ENCODE measurements around the gene CD200R1L.
"Not testable (repeated sequence)": the region's sequence is repeated elsewhere in the genome, so short reads cannot be mapped to it uniquely, and the experiment has no call there.

Gene CD200R1L, protein sequence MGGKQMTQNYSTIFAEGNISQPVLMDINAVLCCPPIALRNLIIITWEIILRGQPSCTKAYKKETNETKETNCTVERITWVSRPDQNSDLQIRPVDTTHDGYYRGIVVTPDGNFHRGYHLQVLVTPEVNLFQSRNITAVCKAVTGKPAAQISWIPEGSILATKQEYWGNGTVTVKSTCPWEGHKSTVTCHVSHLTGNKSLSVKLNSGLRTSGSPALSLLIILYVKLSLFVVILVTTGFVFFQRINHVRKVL

DNA sequence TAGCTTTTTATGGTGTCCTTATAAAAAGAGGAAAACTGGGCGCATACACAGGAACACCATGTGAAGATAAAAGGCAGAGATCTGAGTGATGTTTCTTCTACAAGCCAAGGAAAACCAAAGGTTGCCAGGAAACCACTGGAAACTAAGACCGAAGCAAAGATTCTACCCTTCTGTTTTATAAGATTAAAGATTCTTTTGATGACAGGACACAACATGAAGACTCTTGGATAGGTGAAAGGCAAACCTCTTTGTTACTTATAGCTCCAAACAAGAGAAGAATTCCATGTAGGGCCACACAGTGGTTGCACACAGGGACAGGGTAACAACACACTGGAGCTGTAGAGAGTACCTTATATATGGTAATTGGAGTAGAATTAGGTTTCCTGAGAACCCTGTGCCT is at the start of gene CD200R1L:
Gene CD200R1L (minus strand): TSS at position 101 of the 400 bp plus-strand sequence. CDS start 17,497 bp downstream, outside the sequence.
- no peak for DNase-seq (ENCODE audit: low spot score)

GRCh38 chr3:112894258-112894657 is 47.6 kb upstream of the CD200R1L start:
- DNase-seq (ENCODE audit: low spot score): no peak

GRCh38 chr3:112889357-112889756 is 42.7 kb upstream of the CD200R1L start:
- no peak for DNase-seq (ENCODE audit: low spot score)

DNA sequence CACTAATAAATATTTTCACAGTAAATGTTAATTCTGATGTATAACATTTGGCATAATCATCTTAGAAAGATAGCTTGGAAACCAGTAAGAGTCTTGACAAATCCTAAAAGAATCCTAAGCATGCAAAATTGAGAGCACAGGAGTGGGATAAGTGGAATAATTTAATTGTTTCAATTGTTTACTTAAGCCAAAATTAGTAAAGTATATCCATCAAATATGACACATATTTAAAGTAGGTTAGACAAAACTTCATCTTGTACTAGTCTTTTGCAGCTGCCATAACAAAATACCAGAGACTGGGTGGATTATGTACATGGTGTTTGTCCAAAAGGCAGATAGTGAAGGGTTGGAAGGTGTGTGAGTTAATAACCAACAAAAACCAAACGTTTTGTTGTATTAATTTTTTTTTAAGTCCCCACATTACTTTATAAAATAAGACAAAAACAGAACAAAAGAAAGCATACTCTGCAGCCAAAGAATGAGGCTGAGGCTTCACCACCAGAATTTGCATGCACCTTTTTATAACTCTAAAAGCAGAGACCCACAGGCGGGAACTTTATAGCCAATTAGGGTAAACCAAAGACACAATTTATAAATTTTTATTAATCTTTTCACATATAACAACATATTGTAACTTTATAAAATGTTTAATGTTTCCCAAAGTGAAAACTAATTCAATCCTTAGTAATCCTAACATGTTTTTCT is 41.9 kb upstream of the CD200R1L start:
- no peak for DNase-seq (ENCODE audit: low spot score)

GRCh38 chr3:112884678-112885290 is 38.1 kb upstream of the CD200R1L start:
- no peak for DNase-seq (ENCODE audit: low spot score)

- DNase-seq (ENCODE audit: low spot score): no peak
Observed at GRCh38 chr3:112881891-112882290, 35.2 kb upstream of the CD200R1L start.

DNA sequence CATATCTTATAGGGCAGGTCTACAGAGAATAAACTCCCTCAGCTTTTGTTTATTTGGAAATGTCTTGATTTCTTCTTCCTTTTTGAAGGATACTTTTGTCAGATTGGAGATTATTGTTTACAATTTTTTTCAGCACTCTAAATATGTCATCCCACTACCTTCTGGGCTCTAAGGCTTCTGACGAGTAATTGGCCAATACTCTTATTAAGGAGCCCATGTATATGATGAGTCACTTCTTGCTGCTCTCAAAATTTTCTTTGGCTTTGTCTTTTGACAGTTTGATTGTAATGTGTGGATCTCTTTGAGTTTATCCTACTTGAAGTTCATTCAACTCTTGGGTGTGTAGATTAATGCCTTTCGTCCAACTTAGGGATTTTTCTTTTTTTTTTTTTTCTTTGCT is 28.9 kb upstream of the CD200R1L start:
- no peak for DNase-seq (ENCODE audit: low spot score)

GRCh38 chr3:112874725-112875124 is 28.1 kb upstream of the CD200R1L start:
- no peak for DNase-seq (ENCODE audit: low spot score)

GRCh38 chr3:112873632-112874031 is 27.0 kb upstream of the CD200R1L start:
- no peak for DNase-seq (ENCODE audit: low spot score)

GRCh38 chr3:112871735-112872134 is 25.1 kb upstream of the CD200R1L start:
- DNase-seq (ENCODE audit: low spot score): no peak

DNA sequence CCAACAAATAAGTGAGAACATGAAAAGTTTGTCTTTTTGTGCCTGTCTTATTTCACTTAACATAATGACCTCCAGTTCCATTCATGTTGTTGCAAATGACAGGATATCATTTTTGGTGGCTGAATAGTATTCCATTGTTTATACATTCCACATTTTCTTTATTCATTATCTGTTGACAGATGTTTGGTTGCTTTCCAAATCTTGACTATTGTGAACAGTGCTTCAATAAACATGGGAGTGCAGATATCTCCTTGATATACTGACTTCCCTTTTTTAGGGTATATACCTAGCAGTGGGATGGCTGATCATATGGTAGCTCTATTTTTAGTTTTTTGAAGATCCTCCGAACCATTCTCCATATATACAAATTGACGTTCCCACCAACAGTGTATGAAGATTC is 19.1 kb upstream of the CD200R1L start:
- no peak for DNase-seq (ENCODE audit: low spot score)

- DNase-seq (ENCODE audit: low spot score): no peak
Observed at GRCh38 chr3:112860898-112861297, 14.2 kb upstream of the CD200R1L start.

DNA sequence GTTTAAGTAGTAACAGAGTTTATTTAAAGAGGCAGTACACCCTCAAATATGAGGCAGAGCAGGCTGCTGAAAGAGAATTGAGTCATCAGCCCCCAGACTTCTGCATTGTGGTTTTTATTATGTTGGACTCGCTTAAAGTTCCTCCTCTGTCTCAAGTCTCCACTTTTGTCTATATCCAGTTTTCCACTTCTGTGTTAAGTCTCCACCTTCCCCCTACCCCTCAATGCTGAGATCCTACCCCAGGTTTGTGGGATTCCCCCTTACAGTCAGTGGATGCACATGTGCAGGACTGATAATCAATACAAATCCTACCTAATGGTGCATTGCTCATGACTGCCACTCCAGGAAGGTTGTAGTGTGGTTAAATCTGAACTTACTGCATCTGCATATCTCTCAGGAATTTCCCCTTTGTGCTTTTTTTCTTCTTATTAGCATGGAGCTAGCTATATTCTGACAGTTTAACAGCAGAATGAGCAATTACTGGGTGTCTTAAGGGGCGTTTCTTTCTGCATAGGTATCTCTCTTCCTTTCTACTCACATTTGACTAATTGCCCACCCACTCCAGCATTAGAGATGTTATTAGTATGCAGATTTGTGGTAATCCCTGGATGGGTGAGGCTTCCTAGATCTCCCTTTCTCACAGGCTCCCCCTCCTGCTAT is 11.9 kb upstream of the CD200R1L start:
- peak; percentile 2 for DNase-seq (ENCODE audit: low spot score)

- no peak for DNase-seq (ENCODE audit: low spot score)
Observed at GRCh38 chr3:112857526-112857925, 10.9 kb upstream of the CD200R1L start.

DNA sequence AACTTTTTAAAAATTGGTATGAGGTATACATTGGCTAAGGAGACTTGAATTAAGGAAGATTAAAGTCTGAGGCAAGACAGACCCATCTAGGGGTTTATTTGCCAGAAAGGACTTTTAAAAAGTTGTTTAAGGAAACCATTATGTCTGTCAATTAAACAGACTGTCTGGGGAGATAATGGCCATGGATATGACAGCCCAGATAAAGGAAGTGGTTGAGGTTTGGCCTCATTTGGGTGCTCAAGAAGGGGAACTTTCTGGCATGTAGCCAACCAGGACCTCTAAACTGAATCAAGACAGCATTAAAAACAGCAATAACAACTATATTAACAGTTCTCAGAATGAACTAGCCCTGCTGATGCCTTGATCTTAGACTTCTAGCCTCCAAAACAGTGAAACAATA is 9.9 kb upstream of the CD200R1L start:
- no peak for DNase-seq (ENCODE audit: low spot score)

- DNase-seq (ENCODE audit: low spot score): no peak
Observed at GRCh38 chr3:112855883-112856282, 9.2 kb upstream of the CD200R1L start.

DNA sequence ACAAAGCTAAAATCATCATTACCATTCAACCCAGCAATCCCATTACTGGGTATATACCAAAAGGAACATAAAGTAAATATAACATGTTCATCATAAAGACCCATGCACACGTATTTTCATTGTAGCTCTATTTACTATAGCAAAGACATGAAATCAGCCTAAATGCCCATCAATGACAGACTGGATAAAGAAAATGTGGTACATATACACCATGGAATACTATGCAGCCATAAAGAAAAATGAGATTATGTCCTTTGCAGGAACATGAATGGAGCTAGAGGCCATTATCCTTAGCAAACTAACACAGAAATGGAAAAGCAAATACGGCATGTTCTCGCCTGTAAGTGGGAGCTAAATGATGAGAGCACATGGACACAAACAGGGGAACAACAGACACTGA is 8.4 kb upstream of the CD200R1L start:
- not testable (repeated sequence) for DNase-seq (ENCODE audit: low spot score)

GRCh38 chr3:112848196-112848595 is 1.5 kb upstream of the CD200R1L start:
- no peak for DNase-seq (ENCODE audit: low spot score)

DNA sequence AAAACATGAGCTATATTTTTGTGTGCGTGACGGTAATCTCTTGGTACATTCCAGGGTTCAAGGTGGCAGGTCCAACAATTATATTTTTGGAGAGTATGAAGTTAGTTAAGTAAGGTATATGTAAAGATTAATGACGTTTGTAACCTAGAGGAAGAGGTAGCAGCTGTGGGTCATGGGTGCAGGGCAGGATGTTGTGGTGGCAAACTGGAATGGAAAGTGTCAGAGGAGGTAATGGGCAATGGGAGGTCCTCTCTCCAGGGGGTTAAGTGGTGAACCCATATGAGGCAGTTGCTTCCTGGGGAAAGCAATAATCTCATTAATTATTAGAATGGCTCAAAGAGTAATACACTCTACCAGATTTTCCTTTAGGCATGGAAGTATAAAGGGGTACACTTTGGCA is 1.0 kb upstream of the CD200R1L start:
- no peak for DNase-seq (ENCODE audit: low spot score)

DNA sequence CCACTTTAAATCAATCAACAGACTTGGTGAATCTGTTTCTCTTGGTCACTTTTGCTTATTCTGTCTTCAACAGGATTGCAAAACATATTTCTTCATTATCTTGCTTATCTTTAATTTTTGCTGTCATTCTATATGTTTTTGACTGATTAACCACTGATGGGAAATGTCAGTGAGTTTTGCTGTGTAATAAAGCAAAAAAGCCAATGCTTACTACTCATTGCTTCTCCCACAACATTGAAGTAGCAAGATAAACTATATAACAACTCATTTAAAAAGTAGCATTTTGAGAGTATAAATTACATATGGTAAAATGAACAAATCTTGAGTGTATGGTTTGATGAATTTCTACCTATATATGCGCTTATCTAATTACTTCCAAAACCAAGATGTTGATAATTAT is 892 bp downstream of the CD200R1L start:
- no peak for DNase-seq (ENCODE audit: low spot score)

DNA sequence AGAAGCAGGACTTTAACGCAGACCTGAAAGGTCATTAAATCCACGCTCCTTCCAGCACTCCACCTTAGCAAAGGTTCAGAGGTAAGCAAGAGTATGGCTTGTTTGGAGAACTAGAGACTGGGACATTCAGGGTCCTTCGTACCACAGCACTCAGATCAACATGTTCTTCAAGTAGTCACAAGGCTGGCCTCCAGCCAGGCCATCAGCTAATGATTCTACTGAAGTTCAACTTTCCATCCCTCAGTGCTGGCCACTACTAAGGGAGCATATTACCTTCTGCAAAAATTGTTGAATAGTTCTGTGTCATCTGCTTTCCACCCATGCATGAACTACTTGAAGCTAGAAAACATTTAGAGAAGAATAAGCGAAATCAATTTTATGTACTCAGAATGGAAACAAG is 17.6 kb downstream of the CD200R1L start:
- DNase-seq (ENCODE audit: low spot score): no peak

All from globus pallidus (tissue), 1 donor.